ENCODE results near the gene SOX13.

SOX13 gene

DNA sequence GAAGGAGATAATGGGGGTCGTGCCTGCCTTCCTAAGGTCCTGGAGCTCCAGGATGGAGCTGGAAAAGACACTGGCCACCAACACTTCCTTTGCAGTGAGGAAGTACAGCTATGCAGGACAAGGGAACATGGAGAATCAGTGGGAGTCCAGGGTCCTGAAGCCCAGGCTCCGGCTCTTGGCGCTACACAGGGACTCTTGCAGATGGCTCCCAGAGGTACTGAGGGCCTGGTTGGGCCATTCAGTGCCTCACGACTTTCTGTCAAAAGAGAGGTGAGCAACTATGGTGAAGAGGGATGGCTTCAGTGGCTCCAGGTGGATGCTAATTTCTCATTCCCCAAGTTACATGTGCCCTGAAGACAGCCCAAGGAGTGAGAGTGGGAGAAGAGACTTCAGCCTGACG is 80.8 kb downstream of the SOX13 start:
- Histone ChIP-seq H3K4me3 (ENCODE audit: insufficient read depth in 1 of 2, low read depth in 1 of 2, low read length in 2 of 2) (no peak overlapping the region), H3K9me3 (ENCODE audit: control insufficient read depth, low read length) (no peaks in the 10 kb centered on the region), H4K8ac (ENCODE audit: low read length) (no peak overlapping the region), H2BK120ac (ENCODE audit: low read depth, low read length) (no peak overlapping the region), H2BK12ac (ENCODE audit: low read length in 2 of 2) (no peak overlapping the region), H3K4ac (ENCODE audit: low read depth in 1 of 2, low read length in 2 of 2) (no peak overlapping the region), H4K91ac (ENCODE audit: low read length) (no peak overlapping the region), H2BK5ac (ENCODE audit: low read depth, low read length, poor library complexity, severe bottlenecking) (no peak overlapping the region), H3K18ac (ENCODE audit: low read depth in 1 of 2, low read length in 2 of 2) (no peak overlapping the region), H3K9ac (ENCODE audit: low read length) (no peak overlapping the region), H3K27ac (ENCODE audit: low read length, poor library complexity, severe bottlenecking) (no peak overlapping the region), H3K27me3 (ENCODE audit: control insufficient read depth in 1 of 2, insufficient read depth in 1 of 2, low read length in 2 of 2) (peaks cover 27 to 75% of the 10 kb centered on the region in 2 experiments), H3K79me1 (replicated peaks; ENCODE audit: low read length, poor library complexity, severe bottlenecking) (no peaks in the 10 kb centered on the region), H2BK15ac (ENCODE audit: low read depth, poor library complexity, severe bottlenecking) (no peak overlapping the region), H3K4me2 (ENCODE audit: low read length, poor library complexity, severe bottlenecking) (no peak overlapping the region), H2AFZ (ENCODE audit: low read depth, low read length) (no peak overlapping the region), H3K14ac (ENCODE audit: low read length in 2 of 2) (no peak overlapping the region), H3K36me3 (ENCODE audit: control insufficient read depth in 1 of 2, insufficient read depth in 2 of 2, low read depth in 1 of 2, low read length in 2 of 2) (no peaks in the 10 kb centered on the region), H3K23ac (ENCODE audit: low read length in 2 of 2) (no peak overlapping the region), H3K4me1 (ENCODE audit: control insufficient read depth, insufficient read depth, low read depth, low read length) (peaks cover 17% of the 10 kb centered on the region), H2AK5ac (ENCODE audit: low read length, severe bottlenecking) (no peak overlapping the region)
- 84% methylated on average over 5 of the region's 5 CpGs for WGBS
- no peak for DNase-seq

DNA sequence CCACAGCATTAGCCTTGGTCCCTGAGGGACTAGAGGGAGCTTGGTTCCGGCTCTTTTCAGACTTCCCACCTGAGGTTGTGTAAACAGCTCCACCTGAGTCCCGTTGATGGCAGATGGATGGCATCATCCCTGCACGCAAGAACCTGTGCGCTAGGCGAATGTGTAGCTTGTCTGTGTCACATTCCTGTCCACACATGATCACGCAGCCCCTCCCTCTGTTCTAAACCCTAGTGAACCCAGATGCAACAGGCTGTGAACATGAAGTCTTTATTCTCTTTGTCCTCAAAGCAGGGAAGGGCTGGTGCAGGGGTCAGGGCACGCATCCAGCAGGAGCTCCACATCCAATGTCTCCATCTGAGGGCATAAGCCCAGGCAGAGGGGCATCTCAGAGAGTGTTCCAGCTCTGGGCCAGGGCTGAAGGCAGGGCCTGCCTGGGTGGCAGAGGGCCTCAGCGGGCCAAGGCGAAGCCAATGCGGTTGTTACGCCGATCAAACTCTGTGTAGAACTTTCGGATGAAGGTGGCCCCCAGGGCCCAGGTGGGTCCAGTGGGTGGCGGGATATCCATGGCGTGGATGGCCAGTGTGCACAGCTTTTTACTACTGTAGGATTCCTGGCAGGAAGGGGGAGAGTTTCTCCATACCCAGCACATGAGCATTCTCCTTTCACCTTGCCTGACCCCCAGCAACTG is 81.8 kb downstream of the SOX13 start:
- no peak overlapping the region for H3K4me2 ChIP-seq (ENCODE audit: low read length, poor library complexity, severe bottlenecking)
- no peak overlapping the region for H3K4me3 ChIP-seq (ENCODE audit: insufficient read depth in 1 of 2, low read depth in 1 of 2, low read length in 2 of 2)
- no peaks in the 10 kb centered on the region for H3K79me1 ChIP-seq (replicated peaks; ENCODE audit: low read length, poor library complexity, severe bottlenecking)

GRCh38 chr1:204155881-204156280 is 83.0 kb downstream of the SOX13 start:
- Histone ChIP-seq H2AK5ac (ENCODE audit: low read length, severe bottlenecking) (no peak overlapping the region), H2BK5ac (ENCODE audit: low read depth, low read length, poor library complexity, severe bottlenecking) (no peak overlapping the region), H3K27me3 (ENCODE audit: control insufficient read depth in 1 of 2, insufficient read depth in 1 of 2, low read length in 2 of 2) (peaks cover 44 to 88% of the 10 kb centered on the region in 2 experiments), H2AFZ (ENCODE audit: low read depth, low read length) (no peak overlapping the region), H3K36me3 (ENCODE audit: control insufficient read depth in 1 of 2, insufficient read depth in 2 of 2, low read depth in 1 of 2, low read length in 2 of 2) (no peaks in the 10 kb centered on the region), H4K8ac (ENCODE audit: low read length) (no peak overlapping the region), H3K18ac (ENCODE audit: low read depth in 1 of 2, low read length in 2 of 2) (no peak overlapping the region), H3K4ac (ENCODE audit: low read depth in 1 of 2, low read length in 2 of 2) (no peak overlapping the region), H3K23ac (ENCODE audit: low read length in 2 of 2) (no peak overlapping the region), H3K79me1 (replicated peaks; ENCODE audit: low read length, poor library complexity, severe bottlenecking) (no peaks in the 10 kb centered on the region), H3K4me1 (ENCODE audit: control insufficient read depth, insufficient read depth, low read depth, low read length) (peaks cover 13% of the 10 kb centered on the region), H3K4me3 (ENCODE audit: insufficient read depth in 1 of 2, low read depth in 1 of 2, low read length in 2 of 2) (no peak overlapping the region), H3K9me3 (ENCODE audit: control insufficient read depth, low read length) (no peaks in the 10 kb centered on the region), H2BK15ac (ENCODE audit: low read depth, poor library complexity, severe bottlenecking) (no peak overlapping the region), H4K91ac (ENCODE audit: low read length) (no peak overlapping the region), H3K14ac (ENCODE audit: low read length in 2 of 2) (no peak overlapping the region), H3K4me2 (ENCODE audit: low read length, poor library complexity, severe bottlenecking) (no peak overlapping the region), H2BK120ac (ENCODE audit: low read depth, low read length) (no peak overlapping the region), H3K27ac (ENCODE audit: low read length, poor library complexity, severe bottlenecking) (no peak overlapping the region), H2BK12ac (ENCODE audit: low read length in 2 of 2) (no peak overlapping the region), H3K9ac (ENCODE audit: low read length) (no peak overlapping the region)
- WGBS, result 74% methylated on average over 7 of the region's 10 CpGs
- no peak for DNase-seq

More for the DNA sequence above, 81.8 kb downstream of the SOX13 start:
- H3K9ac ChIP-seq (ENCODE audit: low read length), result no peak overlapping the region
- H2BK120ac ChIP-seq (ENCODE audit: low read depth, low read length), result no peak overlapping the region
- H4K8ac ChIP-seq (ENCODE audit: low read length), result no peak overlapping the region
- H4K91ac ChIP-seq (ENCODE audit: low read length), result no peak overlapping the region
- H3K4me1 ChIP-seq (ENCODE audit: control insufficient read depth, insufficient read depth, low read depth, low read length), result peaks cover 17% of the 10 kb centered on the region
- no peak overlapping the region for H2BK12ac ChIP-seq (ENCODE audit: low read length in 2 of 2)
- peaks cover 33 to 85% of the 10 kb centered on the region in 2 experiments for H3K27me3 ChIP-seq (ENCODE audit: control insufficient read depth in 1 of 2, insufficient read depth in 1 of 2, low read length in 2 of 2)
- H3K14ac ChIP-seq (ENCODE audit: low read length in 2 of 2), result no peak overlapping the region
- DNase-seq, result no peak
- H3K18ac ChIP-seq (ENCODE audit: low read depth in 1 of 2, low read length in 2 of 2), result no peak overlapping the region
- no peaks in the 10 kb centered on the region for H3K9me3 ChIP-seq (ENCODE audit: control insufficient read depth, low read length)
- H3K36me3 ChIP-seq (ENCODE audit: control insufficient read depth in 1 of 2, insufficient read depth in 2 of 2, low read depth in 1 of 2, low read length in 2 of 2), result no peaks in the 10 kb centered on the region
- H3K4ac ChIP-seq (ENCODE audit: low read depth in 1 of 2, low read length in 2 of 2), result no peak overlapping the region
- H2AK5ac ChIP-seq (ENCODE audit: low read length, severe bottlenecking), result no peak overlapping the region
- no peak overlapping the region for H2BK15ac ChIP-seq (ENCODE audit: low read depth, poor library complexity, severe bottlenecking)
- 90% methylated on average over 15 of the region's 15 CpGs for WGBS
- no peak overlapping the region for H3K23ac ChIP-seq (ENCODE audit: low read length in 2 of 2)
- no peak overlapping the region for H3K27ac ChIP-seq (ENCODE audit: low read length, poor library complexity, severe bottlenecking)
- no peak overlapping the region for H2BK5ac ChIP-seq (ENCODE audit: low read depth, low read length, poor library complexity, severe bottlenecking)
- H2AFZ ChIP-seq (ENCODE audit: low read depth, low read length), result no peak overlapping the region

DNA sequence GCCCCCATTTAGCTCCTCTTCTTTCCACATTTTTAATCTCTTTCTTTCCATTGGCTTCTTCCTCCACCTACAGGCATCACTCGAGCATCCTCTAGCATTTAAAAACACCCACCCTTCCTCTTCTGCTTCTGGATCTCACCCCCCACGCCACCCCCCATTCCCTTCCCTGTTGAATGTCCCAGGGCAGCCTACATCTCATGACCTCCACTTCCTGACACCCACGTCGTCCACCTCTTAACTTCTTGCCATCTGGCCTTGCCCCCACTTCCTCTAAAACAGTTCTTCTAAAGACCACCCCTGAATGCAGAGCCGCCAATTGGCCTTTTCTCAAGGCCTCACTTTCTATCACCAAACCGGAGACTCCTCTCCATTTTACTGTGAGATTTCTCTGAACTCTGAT is 85.0 kb downstream of the SOX13 start:
- Histone ChIP-seq H3K27ac (ENCODE audit: low read length, poor library complexity, severe bottlenecking) (no peak overlapping the region), H2AK5ac (ENCODE audit: low read length, severe bottlenecking) (no peak overlapping the region), H3K18ac (ENCODE audit: low read depth in 1 of 2, low read length in 2 of 2) (no peak overlapping the region), H3K4me2 (ENCODE audit: low read length, poor library complexity, severe bottlenecking) (no peak overlapping the region), H4K91ac (ENCODE audit: low read length) (no peak overlapping the region), H2BK12ac (ENCODE audit: low read length in 2 of 2) (no peak overlapping the region), H3K4me1 (ENCODE audit: control insufficient read depth, insufficient read depth, low read depth, low read length) (no peaks in the 10 kb centered on the region), H3K9ac (ENCODE audit: low read length) (no peak overlapping the region), H3K14ac (ENCODE audit: low read length in 2 of 2) (no peak overlapping the region), H3K4ac (ENCODE audit: low read depth in 1 of 2, low read length in 2 of 2) (no peak overlapping the region), H2BK5ac (ENCODE audit: low read depth, low read length, poor library complexity, severe bottlenecking) (no peak overlapping the region), H3K9me3 (ENCODE audit: control insufficient read depth, low read length) (no peaks in the 10 kb centered on the region), H2BK15ac (ENCODE audit: low read depth, poor library complexity, severe bottlenecking) (no peak overlapping the region), H3K27me3 (ENCODE audit: control insufficient read depth in 1 of 2, insufficient read depth in 1 of 2, low read length in 2 of 2) (peaks cover 56 to 84% of the 10 kb centered on the region in 2 experiments), H4K8ac (ENCODE audit: low read length) (no peak overlapping the region), H3K23ac (ENCODE audit: low read length in 2 of 2) (no peak overlapping the region), H3K4me3 (ENCODE audit: insufficient read depth in 1 of 2, low read depth in 1 of 2, low read length in 2 of 2) (no peak overlapping the region), H2BK120ac (ENCODE audit: low read depth, low read length) (no peak overlapping the region), H3K36me3 (ENCODE audit: control insufficient read depth in 1 of 2, insufficient read depth in 2 of 2, low read depth in 1 of 2, low read length in 2 of 2) (no peaks in the 10 kb centered on the region), H3K79me1 (replicated peaks; ENCODE audit: low read length, poor library complexity, severe bottlenecking) (no peaks in the 10 kb centered on the region), H2AFZ (ENCODE audit: low read depth, low read length) (no peak overlapping the region)
- no peak for DNase-seq
- WGBS, result 56% methylated on average over 6 of the region's 6 CpGs

Measured in mesenchymal stem cell (in vitro differentiated cells and primary cell).